K562 (cell line): ENCODE measurements around the gene FHIT.

Experiments
- CBX2 ChIP-seq: fragments of 200-600 bp; sonication (generic); IDR thresholded peaks from one replicate; pipeline ENCODE4 v1.6.1; 2012; ENCODE audit warnings: mild to moderate bottlenecking, low read length, inconsistent platforms; ENCODE audit not compliant: insufficient read depth, poor library complexity, severe bottlenecking
- CBX5 ChIP-seq: IDR thresholded peaks from 2 replicates; pipeline ENCODE4 v1.6.1; 2014; ENCODE audit warnings: low read depth, borderline replicate concordance
- EZH2 ChIP-seq: IDR thresholded peaks from 2 replicates; pipeline ENCODE4 v1.6.1; 2012; ENCODE audit warnings: low read depth, mild to moderate bottlenecking, inconsistent platforms, low read length, borderline replicate concordance
- NONO ChIP-seq, 2 experiments: fragments of 200-400 bp in 1 of 2; fragments of 450-650 bp in 1 of 2; formaldehyde crosslinking in 1 of 2; IDR thresholded peaks; 2 replicates each; pipeline ENCODE4 v1.6.1; 2017; ENCODE audit warnings: low read depth in 2 of 2, mild to moderate bottlenecking in 2 of 2, moderate library complexity in 2 of 2, low read length in 1 of 2
- PTBP1 ChIP-seq: fragments of 200-400 bp; formaldehyde crosslinking; IDR thresholded peaks from 2 replicates; pipeline ENCODE4 v1.6.1; 2017; ENCODE audit warnings: low read depth, low read length
- SIN3A ChIP-seq, 2 experiments: fragments of 150-350 bp in 1 of 2; IDR thresholded peaks; 2 replicates each; pipeline ENCODE4 v1.6.1; 2011 to 2016; ENCODE audit warnings: borderline replicate concordance in 2 of 2, low read depth in 2 of 2, low read length in 2 of 2, mild to moderate bottlenecking in 2 of 2, moderate library complexity in 2 of 2; ENCODE audit not compliant: control insufficient read depth in 1 of 2
- SIN3B ChIP-seq: fragments of 450-650 bp; IDR thresholded peaks from 2 replicates; pipeline ENCODE4 v1.6.1; 2017; ENCODE audit warnings: low read depth, mild to moderate bottlenecking, moderate library complexity
- SMC3 ChIP-seq: conservative IDR thresholded peaks from 2 replicates; pipeline ENCODE4 v1.6.1; 2011; ENCODE audit warnings: low read depth, low read length, improper control_type of control experiment; ENCODE audit not compliant: insufficient read depth
- SP2 ChIP-seq: IDR thresholded peaks from 2 replicates; pipeline ENCODE4 v1.6.1; 2011; ENCODE audit warnings: mild to moderate bottlenecking, low read depth, low read length, moderate library complexity; ENCODE audit not compliant: poor library complexity, severe bottlenecking; ENCODE audit errors: extremely low read depth
- ZBTB7A ChIP-seq: IDR thresholded peaks from 2 replicates; pipeline ENCODE4 v1.6.1; 2011; ENCODE audit warnings: low read depth, mild to moderate bottlenecking, low read length, moderate library complexity, borderline replicate concordance; ENCODE audit not compliant: control insufficient read depth
- ZEB2 ChIP-seq: fragments of 450-650 bp; IDR thresholded peaks from 2 replicates; pipeline ENCODE4 v1.6.1; 2016
- TF ChIP-seq, protein P1 (sequence below): fragments of 250-450 bp; sonication (Bioruptor Pico); IDR thresholded peaks from 2 replicates; pipeline ENCODE4 v1.4.0; 2020
- TF ChIP-seq, protein P2 (sequence below), 3 experiments: IDR thresholded peaks in 2 of 3; conservative IDR thresholded peaks in 1 of 3; 2 replicates each; pipeline ENCODE4 v1.5.1; 2011 to 2012; ENCODE audit warnings: low read length in 3 of 3, mild to moderate bottlenecking in 3 of 3, control low read depth in 2 of 3, improper control_type of control experiment in 1 of 3, inconsistent platforms in 1 of 3, low read depth in 1 of 3, mixed read lengths in 1 of 3, moderate library complexity in 1 of 3; ENCODE audit not compliant: insufficient read depth in 2 of 3
- TF ChIP-seq, protein P3 (sequence below): sonication (generic); formaldehyde crosslinking; IDR thresholded peaks from 2 replicates; pipeline ENCODE4 v1.8.0; 2023; ENCODE audit warnings: mild to moderate bottlenecking, missing genetic modification reagents

DNA sequence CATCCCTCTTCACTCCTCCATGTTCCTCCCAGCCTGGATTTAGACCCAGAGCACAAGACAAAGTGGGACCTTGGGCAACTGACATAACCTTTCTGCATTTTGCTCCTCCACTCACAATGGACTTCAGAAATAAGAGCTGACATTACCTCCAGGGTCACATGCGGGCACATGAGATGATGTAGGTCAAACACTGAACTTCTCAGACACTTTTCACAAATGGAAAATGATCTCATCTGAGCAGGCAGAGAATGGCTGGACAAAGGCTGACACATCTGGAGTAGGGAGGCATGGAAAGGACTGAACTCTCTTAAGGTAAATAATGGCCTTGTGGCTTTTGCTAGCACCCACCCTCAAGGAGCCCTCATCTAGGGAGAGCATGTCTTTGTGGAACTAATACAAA is 1352.2 kb downstream of the FHIT start:
- no peak for TF ChIP-seq SIN3B
- no peak for TF ChIP-seq NONO (IDR thresholded peaks at IDR 0.05; ENCODE audit: low read depth in 2 of 2, low read length in 1 of 2)
- no peak for TF ChIP-seq ZEB2
- TF ChIP-seq SIN3A (IDR thresholded peaks at IDR 0.05; ENCODE audit: borderline replicate concordance in 2 of 2, control insufficient read depth in 1 of 2, low read depth in 2 of 2, low read length in 2 of 2), result no peak
- TF ChIP-seq EZH2, result no peak
- TF ChIP-seq, protein P1, sequence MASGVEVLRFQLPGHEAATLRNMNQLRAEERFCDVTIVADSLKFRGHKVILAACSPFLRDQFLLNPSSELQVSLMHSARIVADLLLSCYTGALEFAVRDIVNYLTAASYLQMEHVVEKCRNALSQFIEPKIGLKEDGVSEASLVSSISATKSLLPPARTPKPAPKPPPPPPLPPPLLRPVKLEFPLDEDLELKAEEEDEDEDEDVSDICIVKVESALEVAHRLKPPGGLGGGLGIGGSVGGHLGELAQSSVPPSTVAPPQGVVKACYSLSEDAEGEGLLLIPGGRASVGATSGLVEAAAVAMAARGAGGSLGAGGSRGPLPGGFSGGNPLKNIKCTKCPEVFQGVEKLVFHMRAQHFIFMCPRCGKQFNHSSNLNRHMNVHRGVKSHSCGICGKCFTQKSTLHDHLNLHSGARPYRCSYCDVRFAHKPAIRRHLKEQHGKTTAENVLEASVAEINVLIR (CRISPR knock-in tag), result no peak
- TF ChIP-seq SMC3, result no peak
- TF ChIP-seq CBX2, result no peak
- TF ChIP-seq ZBTB7A, result no peak
- TF ChIP-seq PTBP1, result no peak
- TF ChIP-seq, protein P2, sequence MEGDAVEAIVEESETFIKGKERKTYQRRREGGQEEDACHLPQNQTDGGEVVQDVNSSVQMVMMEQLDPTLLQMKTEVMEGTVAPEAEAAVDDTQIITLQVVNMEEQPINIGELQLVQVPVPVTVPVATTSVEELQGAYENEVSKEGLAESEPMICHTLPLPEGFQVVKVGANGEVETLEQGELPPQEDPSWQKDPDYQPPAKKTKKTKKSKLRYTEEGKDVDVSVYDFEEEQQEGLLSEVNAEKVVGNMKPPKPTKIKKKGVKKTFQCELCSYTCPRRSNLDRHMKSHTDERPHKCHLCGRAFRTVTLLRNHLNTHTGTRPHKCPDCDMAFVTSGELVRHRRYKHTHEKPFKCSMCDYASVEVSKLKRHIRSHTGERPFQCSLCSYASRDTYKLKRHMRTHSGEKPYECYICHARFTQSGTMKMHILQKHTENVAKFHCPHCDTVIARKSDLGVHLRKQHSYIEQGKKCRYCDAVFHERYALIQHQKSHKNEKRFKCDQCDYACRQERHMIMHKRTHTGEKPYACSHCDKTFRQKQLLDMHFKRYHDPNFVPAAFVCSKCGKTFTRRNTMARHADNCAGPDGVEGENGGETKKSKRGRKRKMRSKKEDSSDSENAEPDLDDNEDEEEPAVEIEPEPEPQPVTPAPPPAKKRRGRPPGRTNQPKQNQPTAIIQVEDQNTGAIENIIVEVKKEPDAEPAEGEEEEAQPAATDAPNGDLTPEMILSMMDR (IDR thresholded peaks at IDR 0.05 in 2 of 3, conservative IDR thresholded peaks at IDR 0.05 in 1 of 3; ENCODE audit: insufficient read depth in 2 of 3, low read depth in 1 of 3, low read length in 3 of 3), result no peak
- TF ChIP-seq CBX5, result no peak
- TF ChIP-seq SP2, result no peak
- TF ChIP-seq, protein P3, sequence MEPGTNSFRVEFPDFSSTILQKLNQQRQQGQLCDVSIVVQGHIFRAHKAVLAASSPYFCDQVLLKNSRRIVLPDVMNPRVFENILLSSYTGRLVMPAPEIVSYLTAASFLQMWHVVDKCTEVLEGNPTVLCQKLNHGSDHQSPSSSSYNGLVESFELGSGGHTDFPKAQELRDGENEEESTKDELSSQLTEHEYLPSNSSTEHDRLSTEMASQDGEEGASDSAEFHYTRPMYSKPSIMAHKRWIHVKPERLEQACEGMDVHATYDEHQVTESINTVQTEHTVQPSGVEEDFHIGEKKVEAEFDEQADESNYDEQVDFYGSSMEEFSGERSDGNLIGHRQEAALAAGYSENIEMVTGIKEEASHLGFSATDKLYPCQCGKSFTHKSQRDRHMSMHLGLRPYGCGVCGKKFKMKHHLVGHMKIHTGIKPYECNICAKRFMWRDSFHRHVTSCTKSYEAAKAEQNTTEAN (CRISPR knock-in tag), result no peak
